Adipose tissue (tissue), 3 donors: ENCODE measurements around the gene LINC01488. TPM values are rescaled to one million over a fixed set of nuclear protein-coding genes. Genes with fewer than 3 reads are reported as not detected.

Experiments
- H3K27ac ChIP-seq: one replicate; pipeline ENCODE4 v1.5.1; 2013; ENCODE audit warnings: low read depth, low read length
- WGBS, 3 donors: extraction: QIAGEN DNeasy Blood & Tissue Kit; methylation state at CpG; one replicate each; pipeline ENCODE4 v1.1.7; 2013; 5-methylcytosine and 5-hydroxymethylcytosine counted together
- polyA plus RNA-seq, 3 donors: library from polyadenylated mRNA; stranded (reverse); fragments of 200-250 nt; gene quantifications; one replicate each; pipeline ENCODE4 v1.2.3, GENCODE V29; 2013
- donor health status: healthy with polysubstance abuse.
- donor health status: Bipolar disorder and iron deficiency.
- donor health status: healthy.

Gene LINC01488
- polyA plus RNA-seq, 3 donors = not detected

DNA sequence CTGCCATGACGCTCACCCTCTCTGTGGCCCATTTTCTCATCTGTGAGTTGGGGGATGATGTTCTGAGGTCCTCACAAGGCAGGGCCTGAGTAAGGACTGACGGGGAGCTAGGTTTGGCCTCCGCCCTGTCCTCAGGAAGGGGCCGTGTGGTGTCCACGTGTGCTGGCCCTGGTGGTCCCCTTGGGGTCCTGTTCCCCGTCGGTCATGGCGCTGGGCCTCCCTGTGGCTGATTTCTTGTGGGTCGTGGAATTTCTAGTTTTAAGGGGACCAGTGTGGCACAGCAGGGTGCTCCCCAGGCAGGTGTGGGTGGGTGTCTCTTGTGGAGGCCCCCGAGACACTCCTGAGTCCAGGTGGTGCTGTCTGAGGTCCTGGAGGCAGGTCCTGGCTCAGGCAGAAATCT is 5.9 kb downstream of the LINC01488 start:
- WGBS, 3 donors = 85 to 89% (median 88%) methylated on average over 10 of the region's 10 CpGs

DNA sequence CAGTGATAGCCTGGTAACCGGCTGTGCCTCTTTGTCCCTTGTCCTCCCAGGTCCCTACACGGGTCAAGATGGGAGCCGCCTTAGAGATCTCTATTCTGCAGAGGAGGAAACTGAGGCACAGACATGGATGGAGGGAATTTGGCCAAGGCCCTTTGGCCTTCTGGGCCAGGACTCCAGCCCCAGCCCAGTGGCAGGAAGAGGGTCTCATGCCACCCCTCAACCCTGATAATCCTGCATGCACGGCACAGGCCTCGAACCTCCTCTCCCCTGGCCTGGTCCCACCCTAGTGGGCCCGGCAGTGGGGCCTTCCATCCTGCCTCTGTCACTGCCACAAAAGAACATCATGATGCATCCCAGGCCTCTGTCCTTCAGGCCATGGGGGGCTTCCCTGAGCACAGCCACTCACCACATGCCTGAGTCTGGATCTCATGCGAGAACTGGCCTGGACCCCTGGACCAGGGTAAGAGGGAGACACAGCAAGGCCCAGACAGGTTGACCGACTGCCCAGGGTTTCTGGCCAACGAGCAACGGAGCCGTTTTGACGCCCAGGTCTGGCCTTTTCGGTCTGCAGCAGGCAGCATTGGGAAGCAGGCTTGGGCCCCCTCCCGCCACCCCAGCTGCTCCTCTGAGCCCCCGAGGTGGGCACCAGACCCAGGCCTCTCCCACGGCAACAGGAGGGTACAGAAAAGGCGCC is 6.5 kb downstream of the LINC01488 start:
- 91 to 98% (median 94%) methylated on average over 16 to 17 of the region's 17 CpGs for WGBS, 3 donors
- H3K27ac ChIP-seq = no peak overlapping the region

More for the DNA sequence above, 5.9 kb downstream of the LINC01488 start:
- no peak overlapping the region for H3K27ac ChIP-seq

DNA sequence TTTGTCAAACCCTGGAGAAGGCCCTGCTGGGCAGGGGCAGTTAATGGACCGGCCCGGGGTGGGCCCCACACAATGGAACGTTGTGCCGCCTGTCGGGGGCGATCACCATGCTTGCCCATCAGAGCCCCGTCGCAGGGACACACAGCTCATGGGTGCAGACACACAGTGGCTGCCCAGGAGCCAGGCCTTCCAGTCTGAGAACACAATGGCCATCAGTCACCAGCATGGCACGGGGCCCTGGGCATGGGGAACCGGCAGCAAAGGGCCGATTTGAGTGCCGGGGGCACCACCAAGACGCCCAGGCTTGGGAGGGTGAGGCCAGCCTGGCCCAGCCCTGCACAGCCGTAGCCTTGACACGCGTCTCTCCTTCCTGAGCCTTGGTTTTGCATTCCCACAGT is 7.1 kb downstream of the LINC01488 start:
- H3K27ac ChIP-seq = no peak overlapping the region
- 91 to 96% (median 95%) methylated on average over 16 of the region's 16 CpGs for WGBS, 3 donors

DNA sequence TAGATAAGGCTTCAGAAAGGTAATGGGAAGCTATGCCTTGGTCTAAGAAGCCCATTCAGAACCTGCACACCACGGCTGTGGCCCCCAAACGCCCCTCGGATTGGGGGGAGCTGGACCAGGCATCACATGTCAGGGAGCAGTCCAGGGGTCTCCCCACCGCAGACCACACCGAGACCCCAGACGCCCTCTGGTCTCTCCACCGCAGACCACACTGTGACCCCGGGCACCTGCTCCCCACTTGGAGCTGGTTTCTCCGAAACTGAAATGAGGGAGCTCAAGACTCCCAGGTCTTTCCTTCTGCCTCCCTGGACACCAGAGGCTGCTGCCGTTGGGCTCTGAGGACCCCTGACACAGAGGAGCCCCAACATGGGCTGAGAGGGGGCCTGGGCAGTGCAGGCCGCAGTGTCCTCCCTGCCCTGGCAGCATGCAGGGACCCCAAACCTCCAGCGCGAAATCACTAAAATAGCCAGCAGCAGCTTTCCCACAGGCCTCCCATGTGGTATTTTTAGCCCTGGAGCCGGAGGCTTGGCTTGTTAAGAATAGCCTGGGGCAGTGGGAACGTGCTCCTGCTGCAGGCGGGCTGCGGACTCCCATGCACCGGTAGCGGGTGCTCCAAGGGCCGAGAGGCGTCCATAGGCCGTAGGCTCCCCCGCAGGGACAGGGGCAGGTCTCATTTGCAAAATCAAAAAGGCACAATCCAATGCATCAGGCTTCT is 7.7 kb downstream of the LINC01488 start:
- no peak overlapping the region for H3K27ac ChIP-seq
- 81 to 85% (median 83%) methylated on average over 23 of the region's 23 CpGs for WGBS, 3 donors

DNA sequence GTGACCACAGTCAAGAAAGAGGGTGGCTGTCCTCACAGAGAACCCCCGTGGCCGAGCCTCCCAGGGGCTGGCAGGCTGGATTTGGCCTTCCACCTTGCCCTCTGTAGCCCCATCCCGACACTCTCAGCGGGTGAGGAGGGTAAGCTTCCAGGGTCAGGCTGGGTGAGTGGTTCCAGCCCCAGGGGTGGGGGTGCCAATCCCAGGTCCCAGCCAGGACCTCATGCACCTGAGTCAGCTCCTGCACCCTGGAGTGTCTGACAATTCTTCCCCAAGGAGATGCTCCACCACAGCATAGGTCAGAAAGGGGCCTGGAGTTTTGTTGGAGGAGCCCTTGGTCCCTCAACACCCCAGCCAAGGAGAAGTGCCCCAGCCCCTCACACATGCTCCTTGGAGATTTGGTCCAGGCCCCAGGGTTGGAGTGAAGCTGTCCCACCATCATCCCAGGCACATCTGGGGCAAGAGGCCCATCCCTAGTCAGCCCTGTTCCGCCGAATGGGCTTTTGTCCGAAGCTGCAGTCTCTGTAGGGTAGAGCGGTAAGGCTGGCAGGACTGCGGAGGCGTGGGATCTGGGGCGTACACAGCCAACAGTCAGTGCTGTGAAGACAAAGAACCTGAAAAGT is 8.4 kb downstream of the LINC01488 start:
- no peak overlapping the region for H3K27ac ChIP-seq
- 83 to 95% (median 90%) methylated on average over 11 of the region's 11 CpGs for WGBS, 3 donors

DNA sequence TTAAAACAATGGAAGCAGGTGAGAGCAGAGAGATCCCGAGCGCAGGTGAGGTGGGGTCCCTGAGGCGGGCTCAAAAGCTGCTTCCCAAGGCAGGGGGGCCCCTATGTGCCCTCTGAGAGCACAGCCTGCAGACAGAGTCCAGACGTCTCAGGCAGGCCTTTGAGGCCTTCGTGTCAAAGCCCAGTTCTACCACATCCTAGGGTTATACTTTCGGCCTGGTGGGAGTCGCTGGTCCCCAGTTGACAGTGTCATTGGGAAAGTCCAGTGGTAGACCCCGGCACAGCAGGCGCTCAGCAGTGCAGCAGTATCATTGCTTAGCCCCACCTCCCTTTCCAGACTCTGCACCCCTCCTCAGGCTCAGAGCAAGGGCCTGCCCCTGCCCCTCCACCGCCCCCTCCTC is 9.1 kb downstream of the LINC01488 start:
- WGBS, 3 donors = 90 to 97% (median 96%) methylated on average over 10 of the region's 10 CpGs
- H3K27ac ChIP-seq = no peak overlapping the region

DNA sequence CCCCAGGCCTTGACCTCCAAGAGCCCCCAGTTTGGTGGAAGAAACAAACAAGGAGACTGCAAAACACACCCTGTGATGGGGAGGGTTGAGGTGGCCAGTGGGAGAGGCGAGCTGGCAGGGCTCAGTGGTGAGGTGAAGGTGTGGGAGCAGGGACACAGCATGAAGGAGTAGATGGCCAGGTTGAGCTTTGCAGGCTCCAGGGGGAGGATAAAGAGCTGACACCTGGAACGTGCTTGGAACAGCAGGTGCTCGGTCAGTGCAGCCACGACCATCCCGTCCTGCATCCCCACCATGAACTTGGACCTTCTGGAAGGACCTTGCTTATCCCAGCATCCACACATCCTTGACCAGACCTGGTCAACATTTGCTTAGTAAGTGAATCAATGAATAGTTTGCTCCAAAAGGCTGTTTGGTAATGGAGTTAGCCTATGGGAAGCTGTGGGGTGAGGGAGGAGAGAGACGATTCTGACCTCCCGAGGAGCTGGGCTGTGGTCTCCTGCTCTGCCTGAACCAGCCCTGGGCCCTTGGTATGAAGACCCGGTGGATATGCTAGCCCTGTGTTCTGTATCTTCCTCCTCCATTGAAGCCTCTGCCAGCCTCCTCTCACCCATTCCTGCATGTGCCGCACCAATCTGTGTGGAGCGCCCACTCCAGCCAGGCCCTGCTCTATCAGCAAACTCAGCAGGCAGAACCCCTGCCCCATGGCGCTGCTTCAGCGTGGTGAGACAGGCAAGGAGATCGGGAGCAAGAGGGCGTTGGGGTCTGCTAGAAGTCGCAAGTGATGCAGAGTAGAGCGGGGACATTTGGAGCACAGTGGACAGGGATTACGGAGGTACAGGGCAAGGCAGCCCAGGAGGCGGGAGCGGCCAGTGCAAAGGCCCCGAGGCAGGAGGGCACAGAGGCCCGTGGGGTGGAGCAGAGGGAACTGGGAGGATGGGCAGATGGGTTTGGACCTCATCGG is 9.9 kb downstream of the LINC01488 start:
- 87 to 89% (median 89%) methylated on average over 22 of the region's 22 CpGs for WGBS, 3 donors
- no peak overlapping the region for H3K27ac ChIP-seq

DNA sequence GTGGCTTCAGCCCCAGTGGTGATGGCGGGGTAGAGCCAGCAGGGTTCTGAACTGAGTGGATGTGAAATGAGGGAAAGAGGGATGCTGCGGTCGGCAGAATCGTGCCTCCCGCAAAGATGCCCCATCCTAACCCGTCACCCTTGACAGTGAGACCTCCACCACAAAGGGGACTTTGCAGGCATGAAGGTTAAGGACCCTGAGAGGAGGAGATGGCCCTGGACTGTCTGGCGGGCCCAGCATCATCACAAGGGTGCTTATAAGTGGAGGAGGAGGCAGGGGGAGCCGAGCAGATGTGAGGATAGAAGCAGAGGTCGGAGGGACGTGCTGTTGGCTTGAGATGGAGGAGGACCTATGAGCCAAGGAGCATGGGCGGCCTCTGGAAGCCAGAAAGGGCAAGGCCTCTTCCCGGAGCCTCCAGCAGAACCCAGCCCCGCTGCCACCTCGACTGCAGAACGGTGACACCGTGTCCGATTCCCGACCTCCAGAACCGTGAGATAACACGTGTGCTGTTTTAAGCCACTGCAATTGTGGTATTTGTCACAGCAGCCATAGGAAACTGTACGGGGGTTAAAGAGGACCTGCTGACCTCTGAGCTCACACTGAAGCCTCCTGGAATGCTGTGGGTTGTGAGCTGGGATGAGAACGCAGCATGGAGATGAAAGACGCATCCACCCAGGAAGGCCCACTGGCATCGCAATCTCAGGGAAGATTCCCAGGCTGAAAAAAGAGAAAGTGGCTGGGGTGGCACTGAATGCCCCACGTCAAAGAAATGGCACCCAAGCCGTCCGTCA is 10.9 kb downstream of the LINC01488 start:
- H3K27ac ChIP-seq = no peak overlapping the region

DNA sequence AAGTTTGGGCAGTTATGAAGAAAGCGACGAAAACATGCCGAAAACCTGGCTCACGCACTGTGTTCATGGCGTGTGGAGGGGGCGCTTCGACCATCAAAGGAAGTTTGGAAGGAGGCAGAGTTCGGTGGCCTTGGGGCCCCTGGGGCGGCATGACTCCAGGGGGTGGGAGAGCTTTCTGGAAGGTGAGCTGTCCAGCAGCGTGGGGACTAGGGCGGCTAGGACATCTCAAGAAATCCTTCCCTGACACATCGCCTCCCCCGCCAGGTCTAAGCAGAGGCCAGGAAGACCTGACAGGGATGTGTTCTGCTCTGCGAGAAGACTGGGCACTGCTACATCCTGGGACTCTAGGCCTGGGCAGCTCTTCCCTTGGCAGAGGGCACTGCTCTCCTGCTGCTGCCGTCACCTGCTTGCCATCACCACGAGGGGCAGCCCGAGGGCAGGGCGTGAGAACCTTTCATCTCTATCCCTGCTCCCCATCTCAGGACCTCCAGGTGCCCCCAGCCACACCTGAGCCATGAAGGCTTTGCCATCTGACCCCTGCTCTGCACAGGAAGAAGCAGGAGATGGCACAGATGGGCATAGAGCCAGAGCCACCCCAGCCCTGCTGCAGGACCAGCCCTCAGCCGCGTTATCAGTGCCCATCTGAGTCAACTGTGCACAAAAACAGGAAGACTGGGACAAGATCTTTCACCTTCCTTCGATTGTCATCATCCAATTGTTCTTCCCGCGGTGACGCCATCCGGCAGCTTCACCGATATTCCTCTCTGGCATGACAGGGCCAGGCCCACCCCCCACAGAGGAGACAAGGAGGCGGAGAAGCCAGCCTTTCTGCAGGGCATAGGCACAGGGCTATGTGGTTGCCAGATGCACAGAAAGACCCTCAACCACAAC is 12.7 kb downstream of the LINC01488 start:
- WGBS, 3 donors = 78 to 82% (median 81%) methylated on average over 27 of the region's 27 CpGs
- H3K27ac ChIP-seq = no peak overlapping the region

More for the DNA sequence above, 10.9 kb downstream of the LINC01488 start:
- 81 to 88% (median 82%) methylated on average over 26 to 27 of the region's 27 CpGs for WGBS, 3 donors

DNA sequence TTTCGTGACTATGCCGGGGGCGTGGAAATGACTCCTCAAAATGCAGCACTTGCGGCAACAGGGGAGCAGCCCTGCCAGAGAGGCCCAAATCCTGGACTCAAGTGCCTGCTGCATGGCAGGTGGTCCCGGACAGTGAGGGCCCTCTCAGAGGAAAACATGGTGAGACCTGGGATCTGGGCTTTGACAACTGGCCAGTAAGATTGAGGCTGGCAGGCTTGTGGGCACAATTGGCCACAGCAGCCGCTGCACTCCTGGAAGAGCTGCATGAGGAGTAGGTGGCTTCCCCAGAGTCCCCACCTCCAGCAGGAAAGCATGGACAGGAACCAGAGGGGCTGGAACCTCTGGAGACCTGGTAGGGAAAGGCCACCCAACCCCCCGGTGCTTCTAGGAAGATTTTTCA is 13.4 kb downstream of the LINC01488 start:
- H3K27ac ChIP-seq = no peak overlapping the region
- WGBS, 3 donors = 87 to 90% (median 89%) methylated on average over 7 of the region's 7 CpGs

DNA sequence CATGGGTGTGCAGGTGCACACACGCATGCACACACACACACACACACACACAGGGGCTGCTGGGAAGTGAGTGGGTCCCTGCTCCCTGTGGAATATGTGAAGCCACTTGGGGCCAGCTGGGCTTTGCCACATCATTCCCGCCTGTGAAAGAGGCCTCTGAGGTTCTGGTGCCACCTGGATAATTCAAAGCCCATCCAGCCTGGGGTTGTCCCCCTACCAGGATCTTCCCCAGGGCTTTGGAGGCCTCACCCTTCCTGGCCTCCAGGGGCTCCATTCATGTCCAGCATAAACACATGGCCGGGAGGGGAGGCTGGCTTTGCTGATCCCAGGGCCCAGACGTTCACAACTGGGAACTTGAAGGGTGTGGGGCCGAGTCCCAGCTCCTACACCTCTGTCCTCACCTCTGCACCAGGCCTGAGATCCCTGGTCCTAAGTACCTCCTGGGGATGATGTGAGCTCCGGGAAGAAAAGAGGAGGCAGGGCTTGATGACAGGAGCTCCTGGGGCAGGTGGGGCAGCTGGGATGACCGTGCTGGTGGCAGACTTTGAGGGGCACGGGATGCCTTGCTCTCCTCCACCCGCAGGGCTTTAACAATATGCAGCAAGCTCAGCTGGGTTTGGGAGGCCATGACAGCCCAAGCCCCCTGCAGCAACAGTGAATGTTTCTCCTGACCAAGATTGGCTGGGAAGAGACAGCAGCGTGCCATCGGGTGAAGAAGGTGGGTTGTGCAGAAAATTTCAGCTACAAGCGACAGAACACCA is 14.2 kb downstream of the LINC01488 start:
- H3K27ac ChIP-seq = no peak overlapping the region
- WGBS, 3 donors = 81 to 93% (median 89%) methylated on average over 12 of the region's 12 CpGs

DNA sequence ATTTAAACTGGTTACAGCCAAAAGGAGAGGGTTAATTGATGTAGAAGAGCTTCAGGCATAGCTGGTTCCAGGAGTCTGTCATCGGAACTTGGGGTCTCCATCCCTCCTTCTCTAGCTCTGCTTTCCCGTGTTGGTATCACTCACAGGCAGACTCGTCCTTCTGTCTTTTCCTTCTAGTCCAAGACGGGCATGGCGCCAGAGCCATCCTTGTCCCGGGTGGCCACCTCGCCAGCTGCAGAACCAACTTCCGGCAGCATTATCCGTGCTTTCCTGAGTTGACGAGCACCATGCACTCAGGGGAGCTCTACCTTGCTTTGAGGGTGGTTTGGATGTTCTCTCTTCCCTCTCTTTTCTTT is 14.7 kb downstream of the LINC01488 start:
- no peak overlapping the region for H3K27ac ChIP-seq
- 78 to 94% (median 87%) methylated on average over 10 of the region's 10 CpGs for WGBS, 3 donors

DNA sequence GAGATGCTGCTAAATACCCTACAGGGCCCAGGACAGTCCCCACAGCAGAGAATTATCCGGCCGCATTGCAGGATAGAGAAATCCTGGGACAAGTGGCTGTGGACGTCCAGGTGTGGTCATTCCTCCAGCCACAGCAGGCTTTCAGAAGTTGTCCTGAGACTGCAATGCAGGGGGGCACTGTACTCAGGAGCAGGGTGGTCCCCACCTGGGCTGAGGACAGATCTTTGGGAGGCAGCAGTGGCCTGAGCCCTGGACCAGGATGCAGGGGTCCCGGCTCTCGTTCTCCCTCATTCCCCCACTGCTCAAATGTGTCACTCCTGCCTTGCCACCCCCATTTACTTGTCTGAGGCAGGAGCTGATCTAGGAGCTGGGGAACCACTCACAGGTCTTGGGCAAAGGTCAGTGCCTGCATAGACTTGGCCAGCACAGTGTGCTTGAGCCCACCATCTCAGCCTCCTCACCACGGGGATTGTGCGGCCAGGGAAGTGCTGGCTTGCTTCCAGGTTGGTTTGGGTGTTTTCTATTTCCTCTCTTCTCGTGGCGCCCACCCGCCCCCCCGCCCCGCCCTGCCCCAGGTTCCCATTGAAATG is 15.3 kb downstream of the LINC01488 start:
- 33 to 44% (median 41%) methylated on average over 11 to 12 of the region's 12 CpGs for WGBS, 3 donors
- no peak overlapping the region for H3K27ac ChIP-seq

DNA sequence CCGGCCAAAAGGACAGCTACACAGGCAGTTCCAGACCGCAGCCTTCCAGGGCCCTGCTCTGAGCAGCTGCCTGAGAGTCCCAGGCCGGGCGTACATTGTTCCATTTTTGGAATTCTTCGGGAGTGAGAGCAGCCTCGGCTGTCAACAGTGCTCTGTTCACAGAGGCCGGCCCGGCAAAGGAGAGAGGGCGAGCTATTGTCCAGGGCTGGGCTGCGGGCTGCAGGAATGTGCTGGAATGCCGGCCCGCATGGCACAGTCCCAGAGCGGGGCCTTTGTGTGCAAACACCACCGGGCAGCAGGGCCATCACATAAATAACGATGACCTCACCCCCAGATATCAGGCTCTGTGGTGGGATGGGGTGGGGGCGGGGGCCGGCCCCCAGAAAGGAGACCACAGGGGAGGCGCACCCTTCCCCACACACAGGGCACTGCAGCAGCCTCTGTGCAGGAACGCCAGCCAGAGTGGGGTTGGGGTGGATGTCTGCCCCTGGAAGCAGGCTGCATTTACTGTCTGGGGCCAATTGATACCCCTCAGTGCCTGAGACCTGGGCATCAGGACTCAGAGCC is 15.8 kb downstream of the LINC01488 start:
- no peak overlapping the region for H3K27ac ChIP-seq
- WGBS, 3 donors = 19 to 38% (median 19%) methylated on average over 19 of the region's 19 CpGs

DNA sequence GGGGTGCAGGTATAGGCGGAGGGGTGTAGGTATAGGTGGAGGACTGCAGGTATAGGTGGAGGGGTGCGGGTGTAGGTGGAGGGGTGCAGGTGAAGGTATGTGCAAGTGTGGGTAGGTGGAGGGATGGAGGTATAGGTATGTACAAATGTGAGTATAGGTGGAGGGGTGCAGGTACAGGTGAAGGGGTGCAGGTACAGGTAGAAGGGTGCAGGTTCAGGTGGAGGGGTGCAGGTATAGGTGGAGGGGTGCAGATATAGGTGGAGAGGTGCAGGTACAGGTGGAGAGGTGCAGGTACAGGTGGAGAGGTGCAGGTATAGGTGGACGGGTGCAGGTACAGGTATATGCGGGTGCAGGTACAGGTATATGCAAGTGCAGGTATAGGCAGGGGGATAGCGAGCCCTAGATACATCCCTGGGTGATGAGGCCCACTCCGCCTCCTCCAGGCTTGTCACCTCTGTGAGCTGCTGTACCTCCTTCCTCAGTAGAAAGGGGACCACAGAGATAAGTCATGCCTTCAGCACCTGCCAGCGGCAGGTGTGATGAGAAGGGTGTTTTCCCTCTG is 17.2 kb downstream of the LINC01488 start:
- 85 to 97% (median 90%) methylated on average over 7 of the region's 7 CpGs for WGBS, 3 donors
- H3K27ac ChIP-seq = no peak overlapping the region
